Naive B cell (primary cell): ENCODE data around the gene SELENOF. TPM values are rescaled to one million over a fixed set of nuclear protein-coding genes. Genes with fewer than 3 reads are reported as not detected.
"Not testable (repeated sequence)": the region's sequence is repeated elsewhere in the genome, so short reads cannot be mapped to it uniquely, and the experiment has no call there.

Experiments
- ATAC-seq, 2 donors: fragments of 150-1000 bp; cut with Tn5 transposase; 2 replicates each; pipeline ENCODE4 v1.10.0; 2021; ENCODE audit warnings: low read depth in 2 of 2, mild to moderate bottlenecking in 2 of 2, moderate library complexity in 2 of 2
- DNase-seq: peaks from one replicate; pipeline ENCODE4 v3.0.0; 2022
- H3K27ac Mint-ChIP-seq, 6 donors: one replicate each; pipeline ENCODE4 v1.8.0; 2020 to 2022; ENCODE audit warnings: mild to moderate bottlenecking in 6 of 6, mixed read lengths in 6 of 6, moderate library complexity in 5 of 6, inconsistent platforms in 2 of 6
- H3K27me3 Mint-ChIP-seq, 3 donors: one replicate each; pipeline ENCODE4 v1.8.0; 2021 to 2022; ENCODE audit warnings: mixed read lengths in 3 of 3, mild to moderate bottlenecking in 1 of 3
- H3K36me3 Mint-ChIP-seq, 2 donors: one replicate each; pipeline ENCODE4 v1.8.0; 2020 to 2022; ENCODE audit warnings: mixed read lengths in 2 of 2, inconsistent platforms in 1 of 2, mild to moderate bottlenecking in 1 of 2
- H3K4me1 Mint-ChIP-seq, 3 donors: one replicate each; pipeline ENCODE4 v1.8.0; 2020 to 2022; ENCODE audit warnings: mixed read lengths in 3 of 3, inconsistent platforms in 1 of 3, mild to moderate bottlenecking in 1 of 3, moderate library complexity in 1 of 3
- H3K4me3 Mint-ChIP-seq, 8 donors: one replicate each; pipeline ENCODE4 v1.8.0; 2020 to 2022; ENCODE audit warnings: mild to moderate bottlenecking in 8 of 8, mixed read lengths in 8 of 8, moderate library complexity in 8 of 8, inconsistent platforms in 2 of 8
- H3K9me3 Mint-ChIP-seq, 7 donors: one replicate each; pipeline ENCODE4 v1.8.0; 2020 to 2022; ENCODE audit warnings: mixed read lengths in 7 of 7, mild to moderate bottlenecking in 5 of 7, inconsistent platforms in 2 of 7, moderate library complexity in 1 of 7
- polyA plus RNA-seq, 6 donors: library from polyadenylated mRNA; unstranded; fragments of 300-500 nt; fragmentation: Illumina TruSeq; gene quantifications; one replicate each; pipeline ENCODE4 v1.2.3, GENCODE V29; 2021; ENCODE audit warnings: low read depth in 6 of 6

The SELENOF gene
- polyA plus RNA-seq, 6 donors from 2014 or later: 558 to 771 (median 701) TPM

DNA sequence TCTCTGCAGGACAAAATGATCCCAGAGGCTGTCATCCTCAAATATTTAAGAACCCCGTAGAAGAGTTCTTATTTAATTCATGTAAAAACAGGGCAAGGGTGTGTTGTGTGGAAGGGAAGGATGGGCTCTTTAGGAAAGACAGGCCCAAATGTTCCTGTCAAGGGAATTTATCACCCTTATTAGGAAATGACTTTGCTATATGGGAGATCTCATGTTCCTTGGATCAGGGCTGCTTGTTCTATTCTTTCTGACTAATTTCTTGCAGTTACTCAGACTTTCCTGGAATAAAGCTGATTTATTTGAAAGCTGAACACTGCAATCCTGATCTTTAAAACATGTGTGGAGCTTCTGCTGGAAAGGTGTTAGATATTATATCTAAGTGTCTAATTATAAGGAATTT, 72.8 kb downstream of the SELENOF start:
- H3K4me1 Mint-ChIP-seq: peaks cover 0 to 1% (median 0%) of the 10 kb centered on the region in 3 donors
- no peaks in the 10 kb centered on the region for H3K27me3 Mint-ChIP-seq
- ATAC-seq: no peak
- no peak for DNase-seq
- no peaks in the 10 kb centered on the region for H3K36me3 Mint-ChIP-seq
- H3K4me3 Mint-ChIP-seq: no peak overlapping the region
- no peak overlapping the region for H3K27ac Mint-ChIP-seq
- H3K9me3 Mint-ChIP-seq: no peaks in the 10 kb centered on the region

- no peaks in the 10 kb centered on the region for H3K27me3 Mint-ChIP-seq
- DNase-seq: peak; percentile 56
- H3K4me1 Mint-ChIP-seq: peaks cover 5 to 9% (median 6%) of the 10 kb centered on the region in 3 donors
- H3K9me3 Mint-ChIP-seq: no peaks in the 10 kb centered on the region
- no peak overlapping the region for H3K4me3 Mint-ChIP-seq
- H3K27ac Mint-ChIP-seq: peak overlapping the region in 1 of 6 donors; percentile 24
- ATAC-seq: peak; percentile 79 to 82
- no peaks in the 10 kb centered on the region for H3K36me3 Mint-ChIP-seq
Observed at GRCh38 chr1:86833461-86834215, 80.3 kb downstream of the SELENOF start.

- ATAC-seq (no peak), DNase-seq (no peak)
- no peaks in the 10 kb centered on the region for H3K36me3 Mint-ChIP-seq
- no peaks in the 10 kb centered on the region for H3K27me3 Mint-ChIP-seq
- no peaks in the 10 kb centered on the region for H3K9me3 Mint-ChIP-seq
- H3K4me1 Mint-ChIP-seq: peaks cover 5 to 9% (median 6%) of the 10 kb centered on the region in 3 donors
- H3K4me3 Mint-ChIP-seq: no peak overlapping the region
- H3K27ac Mint-ChIP-seq: peak overlapping the region in 1 of 6 donors; percentile 50
Observed at GRCh38 chr1:86832433-86832832, 81.5 kb downstream of the SELENOF start.

GRCh38 chr1:86829321-86829720, 84.6 kb downstream of the SELENOF start:
- DNase-seq: no peak
- Mint-ChIP-seq H3K36me3 (no peaks in the 10 kb centered on the region), H3K27ac (no peak overlapping the region), H3K4me3 (peak overlapping the region in 1 of 8 donors; percentile 10), H3K9me3 (no peaks in the 10 kb centered on the region), H3K27me3 (peaks cover 0 to 6% (median 0%) of the 10 kb centered on the region in 3 donors), H3K4me1 (peaks cover 5 to 9% (median 6%) of the 10 kb centered on the region in 3 donors)
- ATAC-seq: no peak

DNA sequence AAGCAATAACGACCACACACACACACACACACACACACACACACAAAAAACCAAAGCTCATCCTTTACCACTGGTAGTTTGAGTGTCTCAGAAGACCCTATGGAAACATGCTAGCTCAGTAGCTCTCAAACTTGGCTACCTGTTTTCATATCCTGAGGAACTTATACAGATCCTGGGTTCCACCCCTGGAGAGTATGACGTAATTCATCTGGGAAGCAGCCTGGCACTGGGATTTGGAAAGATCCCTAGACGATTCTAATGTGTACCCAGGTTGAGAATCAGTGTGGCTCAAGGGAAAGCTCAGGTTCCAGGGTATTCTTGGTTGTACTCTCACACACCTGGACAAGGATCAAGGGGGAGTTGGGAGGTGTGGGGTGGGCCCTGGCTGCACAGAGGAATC, 85.9 kb downstream of the SELENOF start:
- H3K9me3 Mint-ChIP-seq: no peaks in the 10 kb centered on the region
- ATAC-seq: no peak
- H3K27ac Mint-ChIP-seq: peak overlapping the region in 1 of 6 donors; percentile 8
- H3K4me1 Mint-ChIP-seq: peaks cover 0 to under 1% (median 0%) of the 10 kb centered on the region in 3 donors
- no peak for DNase-seq
- peak overlapping the region in 1 of 8 donors; percentile 33 for H3K4me3 Mint-ChIP-seq
- H3K27me3 Mint-ChIP-seq: peaks cover 0 to 14% (median 0%) of the 10 kb centered on the region in 3 donors
- H3K36me3 Mint-ChIP-seq: no peaks in the 10 kb centered on the region

GRCh38 chr1:86826856-86827255, 87.1 kb downstream of the SELENOF start:
- H3K27ac Mint-ChIP-seq: peak overlapping the region in 1 of 6 donors; percentile 18
- H3K27me3 Mint-ChIP-seq: peaks cover 0 to 15% (median 0%) of the 10 kb centered on the region in 3 donors

GRCh38 chr1:86825319-86825718, 88.6 kb downstream of the SELENOF start:
- no peak overlapping the region for H3K27ac Mint-ChIP-seq
- H3K9me3 Mint-ChIP-seq: peaks cover 0 to 5% (median 0%) of the 10 kb centered on the region in 7 donors
- H3K4me3 Mint-ChIP-seq: no peak overlapping the region
- peaks cover 0 to 5% (median 3%) of the 10 kb centered on the region in 3 donors for H3K4me1 Mint-ChIP-seq
- ATAC-seq: no peak
- H3K27me3 Mint-ChIP-seq: peaks cover 0 to 15% (median 0%) of the 10 kb centered on the region in 3 donors
- H3K36me3 Mint-ChIP-seq: no peaks in the 10 kb centered on the region
- no peak for DNase-seq

More at GRCh38 chr1:86826856-86827255, 87.1 kb downstream of the SELENOF start:
- ATAC-seq: no peak
- Mint-ChIP-seq H3K4me1 (peaks cover 0 to 5% (median 3%) of the 10 kb centered on the region in 3 donors), H3K9me3 (no peaks in the 10 kb centered on the region), H3K36me3 (no peaks in the 10 kb centered on the region), H3K4me3 (no peak overlapping the region)
- no peak for DNase-seq

DNA sequence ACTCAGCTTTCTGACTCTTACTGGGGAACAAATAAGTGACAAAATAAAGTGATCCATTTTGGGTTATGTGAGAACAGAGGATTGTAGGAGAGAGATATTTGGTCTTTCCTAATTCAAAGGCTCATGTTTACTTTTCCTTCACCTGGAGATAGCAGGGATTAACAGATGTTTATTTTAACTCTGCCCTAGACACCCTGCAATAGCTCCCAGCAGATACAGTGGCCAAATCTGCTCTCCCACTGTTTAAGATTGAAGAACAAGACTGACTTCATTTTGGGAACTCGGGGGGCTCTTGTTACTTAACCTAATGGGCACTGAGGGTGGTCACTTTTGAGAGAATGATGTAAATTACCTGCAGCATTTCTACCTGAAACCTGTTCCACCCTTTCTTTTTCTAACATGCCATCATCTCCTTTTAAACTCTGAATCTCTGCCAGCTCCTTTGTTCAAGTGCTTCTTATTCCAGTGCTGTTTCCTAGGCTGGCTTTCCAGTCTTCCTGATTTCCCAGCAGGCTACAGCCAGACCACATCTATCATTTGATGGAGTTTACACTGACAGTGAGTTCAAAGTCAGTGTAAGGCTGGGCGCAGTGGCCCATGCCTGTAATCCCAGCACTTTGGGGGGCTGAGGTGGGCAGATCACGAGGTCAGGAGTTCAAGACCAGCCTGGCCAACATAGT, 90.0 kb downstream of the SELENOF start:
- DNase-seq: no peak
- no peak for ATAC-seq
- Mint-ChIP-seq H3K4me3 (peak overlapping the region in 1 of 8 donors; percentile 20), H3K27ac (peak overlapping the region in 1 of 6 donors; percentile 24), H3K27me3 (peaks cover 0 to 15% (median 0%) of the 10 kb centered on the region in 3 donors), H3K36me3 (no peaks in the 10 kb centered on the region), H3K9me3 (peaks cover 0 to 10% (median 0%) of the 10 kb centered on the region in 7 donors), H3K4me1 (peaks cover 0 to 5% (median 3%) of the 10 kb centered on the region in 3 donors)

GRCh38 chr1:86823386-86823785, 90.5 kb downstream of the SELENOF start:
- H3K4me1 Mint-ChIP-seq: peaks cover 0 to 5% (median 3%) of the 10 kb centered on the region in 3 donors
- no peak for ATAC-seq

GRCh38 chr1:86822459-86822858, 91.5 kb downstream of the SELENOF start:
- Mint-ChIP-seq H3K36me3 (no peaks in the 10 kb centered on the region), H3K27ac (no peak overlapping the region), H3K9me3 (peaks cover 0 to 10% (median 0%) of the 10 kb centered on the region in 7 donors), H3K27me3 (peaks cover 0 to 15% (median 0%) of the 10 kb centered on the region in 3 donors), H3K4me3 (no peak overlapping the region), H3K4me1 (peaks cover under 1 to 5% (median 3%) of the 10 kb centered on the region in 3 donors)
- ATAC-seq (peak; percentile 44 to 45), DNase-seq (no peak)

More at GRCh38 chr1:86823386-86823785, 90.5 kb downstream of the SELENOF start:
- Mint-ChIP-seq H3K36me3 (no peaks in the 10 kb centered on the region), H3K27ac (no peak overlapping the region), H3K9me3 (peaks cover 0 to 10% (median 0%) of the 10 kb centered on the region in 7 donors), H3K4me3 (no peak overlapping the region), H3K27me3 (peaks cover 0 to 15% (median 0%) of the 10 kb centered on the region in 3 donors)
- DNase-seq: no peak

DNA sequence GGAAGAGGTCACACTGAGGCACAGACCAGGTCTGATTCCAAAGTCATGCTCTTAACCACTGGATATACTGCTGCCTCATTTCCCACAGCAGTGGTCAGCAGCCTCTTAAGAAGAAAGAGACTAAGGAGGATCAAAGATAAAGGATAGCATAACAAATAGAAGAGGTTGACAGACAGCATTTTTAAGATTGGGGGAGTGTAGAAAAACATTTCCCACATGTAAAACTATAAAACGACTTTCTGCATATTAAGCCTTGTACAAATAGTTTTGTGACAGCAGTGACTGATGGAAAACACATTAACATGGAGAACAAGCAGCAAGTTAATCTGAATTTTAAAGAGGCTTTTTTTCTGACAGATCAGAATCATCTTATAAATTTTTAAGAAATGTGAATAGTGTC, 92.0 kb downstream of the SELENOF start:
- ATAC-seq (no peak), DNase-seq (no peak)
- Mint-ChIP-seq H3K36me3 (no peaks in the 10 kb centered on the region), H3K27me3 (peaks cover 0 to 15% (median 0%) of the 10 kb centered on the region in 3 donors), H3K27ac (no peak overlapping the region), H3K4me1 (peaks cover 4 to 10% (median 5%) of the 10 kb centered on the region in 3 donors), H3K4me3 (no peak overlapping the region), H3K9me3 (peaks cover 0 to 10% (median 0%) of the 10 kb centered on the region in 7 donors)

- H3K9me3 Mint-ChIP-seq, H3K36me3 Mint-ChIP-seq, H3K4me3 Mint-ChIP-seq, DNase-seq, ATAC-seq, H3K27ac Mint-ChIP-seq, H3K27me3 Mint-ChIP-seq: not testable (repeated sequence)
- peaks cover 9 to 15% (median 9%) of the 10 kb centered on the region in 3 donors for H3K4me1 Mint-ChIP-seq
Observed at GRCh38 chr1:86819970-86820369, 94.0 kb downstream of the SELENOF start.

GRCh38 chr1:86817246-86817826, 96.6 kb downstream of the SELENOF start:
- not testable (repeated sequence) for H3K27me3 Mint-ChIP-seq, ATAC-seq, DNase-seq, H3K27ac Mint-ChIP-seq, H3K9me3 Mint-ChIP-seq, H3K36me3 Mint-ChIP-seq
- peaks cover 6 to 11% (median 9%) of the 10 kb centered on the region in 3 donors for H3K4me1 Mint-ChIP-seq
- H3K4me3 Mint-ChIP-seq: peak overlapping the region in 1 of 8 donors; percentile 69
